ENCODE measurements around the gene BRD2. TPM values are rescaled to one million over a fixed set of nuclear protein-coding genes. Genes with fewer than 3 reads are reported as not detected.
A peak's percentile ranks its signal among the peaks of the same experiment; 100 is the strongest.

The BRD2 gene
- total and polyA plus RNA-seq, 9 of the 15 experiments (the other 6 are each of a cell fraction or from before 2014, with no cell fraction given) = 19.0 to 252 (median 181) TPM

DNA sequence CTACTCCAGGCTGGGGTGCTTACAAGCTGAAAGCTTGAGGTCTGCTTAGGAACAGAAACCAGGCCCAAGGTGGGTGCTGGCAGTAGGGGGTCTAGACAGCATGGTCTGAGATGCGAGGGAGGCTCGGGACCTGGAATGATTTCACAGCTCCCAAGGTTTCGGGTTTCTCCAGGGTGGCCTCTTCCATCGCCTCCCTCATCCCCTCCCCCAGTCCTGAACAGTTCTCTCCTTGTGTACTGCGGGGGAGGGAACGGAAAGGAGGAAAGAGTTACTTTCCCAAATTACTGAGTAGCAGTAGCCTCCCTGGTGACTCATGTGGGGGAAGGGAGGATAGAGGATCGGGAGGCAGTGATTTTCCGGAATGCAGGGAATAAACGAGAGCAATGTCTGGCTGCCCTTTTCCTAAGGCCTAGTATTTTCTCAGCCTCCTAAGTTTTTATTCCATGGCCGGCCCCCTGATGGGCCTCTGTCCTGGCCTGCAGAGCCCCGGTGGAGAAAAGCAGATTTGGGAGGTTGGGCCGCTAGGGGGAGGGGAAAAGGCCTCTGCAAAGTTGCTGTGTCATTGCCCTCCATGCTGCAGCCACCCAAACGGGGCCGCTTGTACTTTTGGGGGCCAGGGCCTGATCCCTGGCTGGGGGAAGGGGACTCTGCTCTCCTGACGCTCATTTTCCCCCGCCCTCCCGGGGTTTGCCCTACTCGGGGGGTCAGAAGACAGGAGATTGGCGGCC is 1.5 kb downstream of the BRD2 start (continued):
- TF ChIP-seq, protein P1, sequence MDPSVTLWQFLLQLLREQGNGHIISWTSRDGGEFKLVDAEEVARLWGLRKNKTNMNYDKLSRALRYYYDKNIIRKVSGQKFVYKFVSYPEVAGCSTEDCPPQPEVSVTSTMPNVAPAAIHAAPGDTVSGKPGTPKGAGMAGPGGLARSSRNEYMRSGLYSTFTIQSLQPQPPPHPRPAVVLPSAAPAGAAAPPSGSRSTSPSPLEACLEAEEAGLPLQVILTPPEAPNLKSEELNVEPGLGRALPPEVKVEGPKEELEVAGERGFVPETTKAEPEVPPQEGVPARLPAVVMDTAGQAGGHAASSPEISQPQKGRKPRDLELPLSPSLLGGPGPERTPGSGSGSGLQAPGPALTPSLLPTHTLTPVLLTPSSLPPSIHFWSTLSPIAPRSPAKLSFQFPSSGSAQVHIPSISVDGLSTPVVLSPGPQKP (CRISPR knock-in tag; IDR thresholded peaks at IDR 0.05) = no peak
- TF ChIP-seq ZSCAN29 (IDR thresholded peaks at IDR 0.05) = no peak
- TF ChIP-seq EP300 (IDR thresholded peaks at IDR 0.05; ENCODE audit: low read length) = peak; percentile 69
- TF ChIP-seq, protein P2, sequence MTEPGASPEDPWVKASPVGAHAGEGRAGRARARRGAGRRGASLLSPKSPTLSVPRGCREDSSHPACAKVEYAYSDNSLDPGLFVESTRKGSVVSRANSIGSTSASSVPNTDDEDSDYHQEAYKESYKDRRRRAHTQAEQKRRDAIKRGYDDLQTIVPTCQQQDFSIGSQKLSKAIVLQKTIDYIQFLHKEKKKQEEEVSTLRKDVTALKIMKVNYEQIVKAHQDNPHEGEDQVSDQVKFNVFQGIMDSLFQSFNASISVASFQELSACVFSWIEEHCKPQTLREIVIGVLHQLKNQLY (CRISPR knock-in tag; conservative IDR thresholded peaks at IDR 0.05) = peak in 1 of 2 experiments; percentile 57; a peak in 1 of 4 replicates
- peak; percentile 10; the same call in 1 of the 2 replicates for TF ChIP-seq TEAD2 (tag; IDR thresholded peaks at IDR 0.05)
- peak; percentile 83 for TF ChIP-seq LCOR (CRISPR knock-in tag; IDR thresholded peaks at IDR 0.05)
- TF ChIP-seq SRF (CRISPR knock-in tag; IDR thresholded peaks at IDR 0.05) = peak; percentile 16 to 70; a peak in 2 of 4 replicates
- peak; percentile 58; the same call in 1 of the 2 replicates for TF ChIP-seq FOXJ2 (tag; IDR thresholded peaks at IDR 0.05)
- TF ChIP-seq, protein P3, sequence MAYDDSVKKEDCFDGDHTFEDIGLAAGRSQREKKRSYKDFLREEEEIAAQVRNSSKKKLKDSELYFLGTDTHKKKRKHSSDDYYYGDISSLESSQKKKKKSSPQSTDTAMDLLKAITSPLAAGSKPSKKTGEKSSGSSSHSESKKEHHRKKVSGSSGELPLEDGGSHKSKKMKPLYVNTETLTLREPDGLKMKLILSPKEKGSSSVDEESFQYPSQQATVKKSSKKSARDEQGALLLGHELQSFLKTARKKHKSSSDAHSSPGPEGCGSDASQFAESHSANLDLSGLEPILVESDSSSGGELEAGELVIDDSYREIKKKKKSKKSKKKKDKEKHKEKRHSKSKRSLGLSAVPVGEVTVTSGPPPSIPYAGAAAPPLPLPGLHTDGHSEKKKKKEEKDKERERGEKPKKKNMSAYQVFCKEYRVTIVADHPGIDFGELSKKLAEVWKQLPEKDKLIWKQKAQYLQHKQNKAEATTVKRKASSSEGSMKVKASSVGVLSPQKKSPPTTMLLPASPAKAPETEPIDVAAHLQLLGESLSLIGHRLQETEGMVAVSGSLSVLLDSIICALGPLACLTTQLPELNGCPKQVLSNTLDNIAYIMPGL (CRISPR knock-in tag; IDR thresholded peaks at IDR 0.05) = 0 out of 2 replicates have a peak, but pooled peaks have one; percentile 76
- TF ChIP-seq PHF20 (IDR thresholded peaks at IDR 0.05; ENCODE audit: partially characterized antibody) = no peak
- TF ChIP-seq, protein P4, sequence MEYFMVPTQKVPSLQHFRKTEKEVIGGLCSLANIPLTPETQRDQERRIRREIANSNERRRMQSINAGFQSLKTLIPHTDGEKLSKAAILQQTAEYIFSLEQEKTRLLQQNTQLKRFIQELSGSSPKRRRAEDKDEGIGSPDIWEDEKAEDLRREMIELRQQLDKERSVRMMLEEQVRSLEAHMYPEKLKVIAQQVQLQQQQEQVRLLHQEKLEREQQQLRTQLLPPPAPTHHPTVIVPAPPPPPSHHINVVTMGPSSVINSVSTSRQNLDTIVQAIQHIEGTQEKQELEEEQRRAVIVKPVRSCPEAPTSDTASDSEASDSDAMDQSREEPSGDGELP (CRISPR knock-in tag; IDR thresholded peaks at IDR 0.05; ENCODE audit: borderline replicate concordance) = peak; percentile 56
- TF ChIP-seq HIVEP1 (CRISPR knock-in tag; IDR thresholded peaks at IDR 0.05) = peak; percentile 4; the same call in 1 of the 2 replicates
- peak; percentile 78 for TF ChIP-seq L3MBTL2 (IDR thresholded peaks at IDR 0.05)
- TF ChIP-seq TBL1XR1 (IDR thresholded peaks at IDR 0.05; ENCODE audit: low read length in 2 of 2) = peak in 1 of 2 experiments; percentile 40; a peak in 2 of 4 replicates
- TF ChIP-seq TRIM28 (IDR thresholded peaks at IDR 0.05) = peak; percentile 48; the same call in 1 of the 2 replicates
- TF ChIP-seq ARID1B (IDR thresholded peaks at IDR 0.05) = peak; percentile 85
- no peak for TF ChIP-seq ZBTB8A (IDR thresholded peaks at IDR 0.05; ENCODE audit: partially characterized antibody)
- TF ChIP-seq HNRNPL (IDR thresholded peaks at IDR 0.05; ENCODE audit: low read depth, low read length) = peak; percentile 43; the same call in 1 of the 2 replicates
- TF ChIP-seq, protein P5, sequence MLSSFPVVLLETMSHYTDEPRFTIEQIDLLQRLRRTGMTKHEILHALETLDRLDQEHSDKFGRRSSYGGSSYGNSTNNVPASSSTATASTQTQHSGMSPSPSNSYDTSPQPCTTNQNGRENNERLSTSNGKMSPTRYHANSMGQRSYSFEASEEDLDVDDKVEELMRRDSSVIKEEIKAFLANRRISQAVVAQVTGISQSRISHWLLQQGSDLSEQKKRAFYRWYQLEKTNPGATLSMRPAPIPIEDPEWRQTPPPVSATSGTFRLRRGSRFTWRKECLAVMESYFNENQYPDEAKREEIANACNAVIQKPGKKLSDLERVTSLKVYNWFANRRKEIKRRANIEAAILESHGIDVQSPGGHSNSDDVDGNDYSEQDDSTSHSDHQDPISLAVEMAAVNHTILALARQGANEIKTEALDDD (IDR thresholded peaks at IDR 0.05) = 0 out of 2 replicates have a peak, but pooled peaks have one; percentile 43
- no peak; a peak in 1 of 4 replicates for TF ChIP-seq SIN3A (IDR thresholded peaks at IDR 0.05; ENCODE audit: borderline replicate concordance in 2 of 2, control insufficient read depth in 1 of 2, low read depth in 2 of 2, low read length in 2 of 2)
- TF ChIP-seq RFX5 (IDR thresholded peaks at IDR 0.05; ENCODE audit: low read depth, low read length) = no peak
- TF ChIP-seq ETV6 (IDR thresholded peaks at IDR 0.05; ENCODE audit: borderline replicate concordance in 1 of 2, low read depth in 2 of 2, low read length in 1 of 2) = peak; percentile 20 to 39; a peak in 2 of 4 replicates
- TF ChIP-seq ETV6 (CRISPR knock-in tag; IDR thresholded peaks at IDR 0.05; ENCODE audit: borderline replicate concordance) = no peak; the same call in 1 of the 2 replicates

All from K562 (cell line).